ENCODE measurements around the gene ZNRF3. TPM values are rescaled to one million over a fixed set of nuclear protein-coding genes. Genes with fewer than 3 reads are reported as not detected.
"Not testable (repeated sequence)": the region's sequence is repeated elsewhere in the genome, so short reads cannot be mapped to it uniquely, and the experiment has no call there.

Gene ZNRF3
- total and polyA plus RNA-seq, 2 experiments from 2014 or later, result 0.56 to 3.9 TPM

DNA sequence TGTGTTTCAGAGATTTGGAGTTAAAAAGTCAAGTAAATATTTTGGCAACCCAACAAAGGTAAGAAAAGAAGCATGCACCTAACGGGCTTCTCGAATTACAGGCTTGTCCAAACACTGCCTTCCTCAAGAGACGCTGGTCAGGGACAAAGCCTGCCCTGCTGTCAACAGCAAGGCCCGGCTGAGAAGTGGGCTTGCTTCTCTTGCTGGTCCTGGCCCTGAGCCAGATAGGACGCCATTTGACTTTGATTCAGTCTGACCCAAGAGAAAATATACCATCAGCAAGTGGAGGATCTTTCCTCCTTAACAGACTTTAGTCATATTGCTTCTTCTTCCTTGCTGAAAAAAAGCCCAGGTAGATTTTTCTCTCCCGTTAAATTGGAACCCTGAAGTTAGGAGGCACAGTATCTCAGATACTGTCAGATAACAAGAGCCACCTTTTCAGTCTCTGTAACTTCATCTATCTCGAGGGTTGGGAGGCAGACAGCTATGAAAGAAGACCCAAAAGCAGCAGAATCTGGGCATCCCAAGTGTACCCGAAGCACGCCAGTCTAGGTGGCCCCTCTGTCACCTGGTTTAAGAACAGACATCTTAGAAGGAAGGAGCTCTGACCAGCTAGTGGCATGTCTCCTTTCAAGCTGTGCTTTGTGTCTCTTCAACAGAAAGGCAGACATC is 120.7 kb downstream of the ZNRF3 start:
- WGBS, 2 experiments (ENCODE audit: low coverage in 1 of 2, low lambda C conversion rate in 2 of 2, missing lambda C conversion rate in 2 of 2), result 91 to 95% methylated on average over 9 of the region's 9 CpGs
- Histone ChIP-seq H3K9ac (no peak overlapping the region), H3K4me2 (ENCODE audit: unreplicated experiment) (no peak overlapping the region), H3K27me3 (replicated peaks; ENCODE audit: insufficient read depth) (no peaks in the 10 kb centered on the region), H3K36me3 (ENCODE audit: low read depth) (no peaks in the 10 kb centered on the region), H3K4me1 (ENCODE audit: insufficient read depth) (peaks cover 9% of the 10 kb centered on the region; the same call in 1 of the 2 replicates), H3F3A (ENCODE audit: insufficient read depth) (no peaks in the 10 kb centered on the region), H3K27ac (no peak overlapping the region), H3K9me2 (ENCODE audit: insufficient read depth) (no peaks in the 10 kb centered on the region), H2AFZ (no peak overlapping the region), H3K79me2 (ENCODE audit: insufficient read depth) (no peaks in the 10 kb centered on the region), H4K20me1 (ENCODE audit: insufficient read depth) (no peaks in the 10 kb centered on the region), H3K4me3 (no peak overlapping the region), H3K9me3 (ENCODE audit: low read depth) (no peaks in the 10 kb centered on the region)
- no peak for DNase-seq
- in situ Hi-C loops (cut with MboI), result no loop called here
- TF ChIP-seq EZH2 (IDR thresholded peaks at IDR 0.05; ENCODE audit: insufficient read depth, poor library complexity, severe bottlenecking) (no peak), EZH2phosphoT487 (IDR thresholded peaks at IDR 0.05; ENCODE audit: insufficient read depth, low read depth) (no peak)

DNA sequence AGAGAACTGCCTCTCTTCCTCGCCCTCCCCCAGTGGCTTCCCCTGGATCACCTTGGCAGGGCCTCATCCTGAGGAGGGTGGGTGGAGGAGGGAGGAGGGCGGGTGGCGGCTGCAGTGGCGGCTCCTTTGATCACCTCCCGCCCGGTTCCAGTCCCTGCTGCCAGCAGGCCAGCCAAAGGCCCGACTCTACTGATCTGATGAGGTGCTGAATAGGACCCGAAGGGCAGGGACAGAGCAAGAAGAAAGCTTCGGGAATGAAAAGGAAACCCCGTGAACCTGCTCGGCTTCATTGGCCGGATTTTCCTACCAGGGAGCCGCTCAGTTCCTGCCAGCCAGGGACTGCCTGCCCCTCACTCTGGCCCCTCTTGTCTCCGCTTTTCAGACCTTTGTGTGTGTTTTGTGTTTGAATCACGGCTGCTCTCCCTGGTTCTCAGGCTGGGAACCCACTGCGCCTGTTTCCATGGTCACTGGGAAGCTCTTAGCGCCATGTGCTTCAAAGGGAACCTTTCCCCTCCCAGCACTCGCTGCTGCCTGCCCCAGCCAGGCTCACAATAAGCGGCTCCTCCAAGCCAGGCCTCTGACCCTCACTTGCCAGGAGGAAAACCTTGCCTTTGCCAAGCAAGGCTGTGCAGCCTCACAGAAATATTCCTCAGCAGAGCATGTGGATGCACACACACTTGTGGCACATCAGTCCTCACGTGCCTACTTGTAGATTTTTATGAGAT is 121.4 kb downstream of the ZNRF3 start:
- Histone ChIP-seq H3F3A (ENCODE audit: insufficient read depth) (no peaks in the 10 kb centered on the region), H3K9me3 (ENCODE audit: low read depth) (no peaks in the 10 kb centered on the region), H3K9me2 (ENCODE audit: insufficient read depth) (no peaks in the 10 kb centered on the region), H3K4me2 (ENCODE audit: unreplicated experiment) (no peak overlapping the region), H2AFZ (no peak overlapping the region), H3K9ac (no peak overlapping the region), H4K20me1 (ENCODE audit: insufficient read depth) (no peaks in the 10 kb centered on the region), H3K27ac (no peak overlapping the region), H3K4me3 (no peak overlapping the region), H3K27me3 (replicated peaks; ENCODE audit: insufficient read depth) (no peaks in the 10 kb centered on the region), H3K79me2 (ENCODE audit: insufficient read depth) (no peaks in the 10 kb centered on the region), H3K36me3 (ENCODE audit: low read depth) (no peaks in the 10 kb centered on the region), H3K4me1 (ENCODE audit: insufficient read depth) (peaks cover 7% of the 10 kb centered on the region; the same call in 1 of the 2 replicates)
- TF ChIP-seq EZH2 (IDR thresholded peaks at IDR 0.05; ENCODE audit: insufficient read depth, poor library complexity, severe bottlenecking), result no peak
- no peak for TF ChIP-seq EZH2phosphoT487 (IDR thresholded peaks at IDR 0.05; ENCODE audit: insufficient read depth, low read depth)
- DNase-seq, result no peak
- 71 to 75% methylated on average over 20 of the region's 20 CpGs for WGBS, 2 experiments (ENCODE audit: low coverage in 1 of 2, low lambda C conversion rate in 2 of 2, missing lambda C conversion rate in 2 of 2)
- in situ Hi-C loops (cut with MboI), result no loop called here

- H3F3A ChIP-seq (ENCODE audit: insufficient read depth); H3K4me1 ChIP-seq (ENCODE audit: insufficient read depth); H3K9ac ChIP-seq; H3K9me2 ChIP-seq (ENCODE audit: insufficient read depth); H3K36me3 ChIP-seq (ENCODE audit: low read depth); DNase-seq; H3K27ac ChIP-seq; in situ Hi-C loops (cut with MboI); H3K27me3 ChIP-seq (replicated peaks; ENCODE audit: insufficient read depth); H3K79me2 ChIP-seq (ENCODE audit: insufficient read depth); H3K9me3 ChIP-seq (ENCODE audit: low read depth); H3K4me3 ChIP-seq; H3K4me2 ChIP-seq (ENCODE audit: unreplicated experiment); H2AFZ ChIP-seq; H4K20me1 ChIP-seq (ENCODE audit: insufficient read depth): not testable (repeated sequence)
- 94 to 98% methylated on average over 8 of the region's 8 CpGs for WGBS, 2 experiments (ENCODE audit: low coverage in 1 of 2, low lambda C conversion rate in 2 of 2, missing lambda C conversion rate in 2 of 2)
Measured at GRCh38 chr22:29005754-29006153, 122.4 kb downstream of the ZNRF3 start.

DNA sequence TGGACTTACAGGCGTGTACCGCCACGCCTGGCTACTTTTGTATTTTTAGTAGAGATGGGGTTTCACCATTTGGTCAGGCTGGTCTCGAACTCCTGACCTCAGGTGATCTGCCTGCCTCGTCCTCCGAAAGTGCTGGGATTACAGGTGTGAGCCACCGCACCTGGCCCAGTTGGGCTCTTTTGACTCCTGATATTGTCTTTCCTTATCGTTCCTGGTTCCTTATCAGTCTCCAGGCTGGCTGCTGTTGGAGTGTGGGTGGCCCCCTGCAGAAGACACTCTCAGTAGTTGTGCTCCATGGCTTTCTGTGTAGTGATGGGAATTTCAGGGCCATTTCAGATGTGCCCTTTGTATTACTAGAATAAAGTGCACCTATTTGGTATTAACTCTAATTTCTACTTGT is 123.0 kb downstream of the ZNRF3 start:
- Histone ChIP-seq H3K36me3 (ENCODE audit: low read depth) (no peaks in the 10 kb centered on the region), H3K27me3 (replicated peaks; ENCODE audit: insufficient read depth) (no peaks in the 10 kb centered on the region), H3K9ac (no peak overlapping the region), H3K4me2 (ENCODE audit: unreplicated experiment) (no peak overlapping the region), H3K27ac (no peak overlapping the region), H2AFZ (no peak overlapping the region), H3K4me1 (ENCODE audit: insufficient read depth) (no peaks in the 10 kb centered on the region), H3K79me2 (ENCODE audit: insufficient read depth) (no peaks in the 10 kb centered on the region), H3K4me3 (no peak overlapping the region), H4K20me1 (ENCODE audit: insufficient read depth) (no peaks in the 10 kb centered on the region), H3K9me2 (ENCODE audit: insufficient read depth) (no peaks in the 10 kb centered on the region), H3K9me3 (ENCODE audit: low read depth) (no peaks in the 10 kb centered on the region), H3F3A (ENCODE audit: insufficient read depth) (no peaks in the 10 kb centered on the region)
- DNase-seq, result no peak
- no peak for TF ChIP-seq EZH2phosphoT487 (IDR thresholded peaks at IDR 0.05; ENCODE audit: insufficient read depth, low read depth)
- TF ChIP-seq EZH2 (IDR thresholded peaks at IDR 0.05; ENCODE audit: insufficient read depth, poor library complexity, severe bottlenecking), result no peak
- 82 to 85% methylated on average over 8 of the region's 8 CpGs for WGBS, 2 experiments (ENCODE audit: low coverage in 1 of 2, low lambda C conversion rate in 2 of 2, missing lambda C conversion rate in 2 of 2)
- in situ Hi-C loops (cut with MboI), result no loop called here
